K562 (cell line): ENCODE data around the gene PPM1M. TPM values are rescaled to one million over a fixed set of nuclear protein-coding genes. Genes with fewer than 3 reads are reported as not detected.
A peak's percentile ranks its signal among the peaks of the same experiment; 100 is the strongest.

ENCODE experiments used
- ATF1 ChIP-seq, 2 experiments: fragments of 450-650 bp in 1 of 2; IDR thresholded peaks; 2 replicates each; pipeline ENCODE4 v1.6.1; 2016; ENCODE audit warnings: missing compliant biosample characterization in 1 of 2, missing genetic modification characterization in 1 of 2
- ATF3 ChIP-seq, 2 experiments: fragments of 450-650 bp in 1 of 2; sonication (generic) in 1 of 2; formaldehyde crosslinking in 1 of 2; IDR thresholded peaks in 1 of 2; conservative IDR thresholded peaks in 1 of 2; 2 replicates each; pipeline versions ENCODE4 v1.6.1 to v1.8.1; 2016 to 2023; ENCODE audit warnings: mild to moderate bottlenecking in 2 of 2, moderate library complexity in 2 of 2, inconsistent platforms in 1 of 2, missing genetic modification reagents in 1 of 2
- BDP1 ChIP-seq: IDR thresholded peaks from 3 replicates; pipeline ENCODE4 v1.6.1; 2011; ENCODE audit not compliant: insufficient read length, insufficient read depth
- CEBPG ChIP-seq, 3 experiments: fragments of 200-800 bp in 1 of 3; sonication (Bioruptor generic) in 1 of 3; sonication (generic) in 1 of 3; formaldehyde crosslinking in 1 of 3; IDR thresholded peaks in 2 of 3; conservative IDR thresholded peaks in 1 of 3; 2 replicates each; pipeline versions ENCODE4 v1.6.1 to v1.8.0; 2016 to 2022; ENCODE audit warnings: missing compliant biosample characterization in 2 of 3, missing genetic modification characterization in 2 of 3, mild to moderate bottlenecking in 1 of 3, missing genetic modification reagents in 1 of 3
- EP300 ChIP-seq: IDR thresholded peaks from 2 replicates; pipeline ENCODE4 v1.6.1; 2012; ENCODE audit warnings: low read length, improper control_type of control experiment
- ETV5 ChIP-seq: sonication (generic); formaldehyde crosslinking; IDR thresholded peaks from 2 replicates; pipeline ENCODE4 v1.4.0; 2020; ENCODE audit warnings: low read depth, mild to moderate bottlenecking, missing genetic modification reagents
- JUND ChIP-seq, 2 experiments: IDR thresholded peaks; 2 replicates in 1 of 2; 3 replicates in 1 of 2; pipeline ENCODE4 v1.6.1; 2011; ENCODE audit warnings: borderline replicate concordance in 2 of 2, low read depth in 2 of 2, low read length in 2 of 2, improper control_type of control experiment in 1 of 2, missing biosample characterization in 1 of 2, missing genetic modification characterization in 1 of 2, missing genetic modification reagents in 1 of 2
- KAT7 ChIP-seq: sonication (generic); formaldehyde crosslinking; IDR thresholded peaks from 2 replicates; pipeline ENCODE4 v1.8.0; 2022; ENCODE audit warnings: missing genetic modification reagents, mild to moderate bottlenecking, borderline replicate concordance
- MAZ ChIP-seq, 2 experiments: fragments of 450-650 bp in 1 of 2; sonication (generic) in 1 of 2; formaldehyde crosslinking; IDR thresholded peaks in 1 of 2; conservative IDR thresholded peaks in 1 of 2; 2 replicates each; pipeline versions ENCODE4 v1.4.0 to v1.5.0; 2020; ENCODE audit warnings: mild to moderate bottlenecking in 1 of 2, missing genetic modification reagents in 1 of 2
- POLR2AphosphoS2 ChIP-seq: IDR thresholded peaks from 2 replicates; pipeline ENCODE4 v1.6.1; 2012; ENCODE audit warnings: low read length, improper control_type of control experiment
- POLR2B ChIP-seq: fragments of 450-650 bp; IDR thresholded peaks from 2 replicates; pipeline ENCODE4 v1.6.1; 2018; ENCODE audit warnings: low read depth; ENCODE audit not compliant: partially characterized antibody
- REST ChIP-seq, 2 experiments: fragments of 450-650 bp; formaldehyde crosslinking in 1 of 2; IDR thresholded peaks; 2 replicates each; pipeline versions ENCODE4 v1.4.0 to v1.6.1; 2014 to 2020; ENCODE audit warnings: mild to moderate bottlenecking in 2 of 2, borderline replicate concordance in 1 of 2, low read depth in 1 of 2
- TGIF2 ChIP-seq: sonication (generic); formaldehyde crosslinking; IDR thresholded peaks from 2 replicates; pipeline ENCODE4 v1.8.1; 2022; ENCODE audit warnings: mild to moderate bottlenecking, missing genetic modification reagents, moderate library complexity
- USF2 ChIP-seq: sonication (generic); formaldehyde crosslinking; IDR thresholded peaks from 2 replicates; pipeline ENCODE4 v1.5.0; 2020; ENCODE audit warnings: missing genetic modification reagents
- polyA plus RNA-seq, 8 experiments: library from polyadenylated mRNA; depleted of rRNA in 4 of 8; stranded (reverse) in 5 of 8; unstranded in 3 of 8; fragments of >200 nt; fragmentation: Nextera tagmentation in 2 of 8; fragmentation: Illumina TruSeq in 1 of 8; extraction: Ambion mirVana in 2 of 8; extraction: Trizol in 1 of 8; gene quantifications; 2 replicates each; pipeline versions ENCODE4 v1.2.1 to v1.2.3, GENCODE V29; 2011 to 2014; ENCODE audit warnings: inconsistent platforms in 1 of 8, missing spikeins in 1 of 8
- total RNA-seq, 7 experiments: library from RNA; depleted of rRNA in 6 of 7; stranded (reverse); fragments of >200 nt in 6 of 7; fragmentation: Illumina TruSeq in 2 of 7; extraction: Trizol in 2 of 7; gene quantifications; 2 replicates each; pipeline versions ENCODE4 v1.2.1 to v1.2.3, GENCODE V29; 2011 to 2021; ENCODE audit warnings: low replicate concordance in 1 of 7

The PPM1M gene
- total and polyA plus RNA-seq, 9 of the 15 experiments (the other 6 are each of a cell fraction or from before 2014, with no cell fraction given): 1.4 to 9.2 (median 4.4) TPM

GRCh38 chr3:52240059-52240885, 5.3 kb upstream of the PPM1M start (continued):
- TF ChIP-seq ATF3 (IDR thresholded peaks at IDR 0.05): peak; percentile 79
- TF ChIP-seq ATF3 (CRISPR knock-in tag; conservative IDR thresholded peaks at IDR 0.05): no peak
- no peak for TF ChIP-seq KAT7 (CRISPR knock-in tag)
- TF ChIP-seq JUND (IDR thresholded peaks at IDR 0.05; ENCODE audit: borderline replicate concordance, low read depth, low read length): peak; percentile 17; the same call in 1 of the 2 replicates
- TF ChIP-seq JUND (tag; IDR thresholded peaks at IDR 0.05; ENCODE audit: borderline replicate concordance, low read depth, low read length): peak; percentile 27; the same call in 1 of the 3 replicates
- peak; percentile 96 for TF ChIP-seq CEBPG (CRISPR knock-in tag; IDR thresholded peaks at IDR 0.05)
- peak; percentile 58 to 82 for TF ChIP-seq CEBPG (tag; conservative IDR thresholded peaks at IDR 0.05 in 1 of 2, IDR thresholded peaks at IDR 0.05 in 1 of 2)
- TF ChIP-seq MAZ (CRISPR knock-in tag; conservative IDR thresholded peaks at IDR 0.05 in 1 of 2, IDR thresholded peaks at IDR 0.05 in 1 of 2): no peak
- peak; percentile 70 for TF ChIP-seq POLR2B
- TF ChIP-seq POLR2AphosphoS2: peak; percentile 48; the same call in 1 of the 2 replicates
- peak; percentile 34 for TF ChIP-seq EP300
- TF ChIP-seq TGIF2: no peak
- no peak for TF ChIP-seq BDP1
- peak; percentile 53 for TF ChIP-seq USF2 (CRISPR knock-in tag)
- no peak for TF ChIP-seq ATF1 (CRISPR knock-in tag; IDR thresholded peaks at IDR 0.05)
- 0 out of 2 replicates have a peak, but pooled peaks have one; percentile 14 for TF ChIP-seq ATF1 (tag; IDR thresholded peaks at IDR 0.05)
- peak; percentile 92 for TF ChIP-seq REST (IDR thresholded peaks at IDR 0.05; ENCODE audit: borderline replicate concordance)
- TF ChIP-seq REST (CRISPR knock-in tag; IDR thresholded peaks at IDR 0.05; ENCODE audit: low read depth): no peak
- 0 out of 2 replicates have a peak, but pooled peaks have one; percentile 15 for TF ChIP-seq ETV5 (CRISPR knock-in tag)
